H1 (cell line): ENCODE results near the gene CLDN9.

Experiments used
- EP300 ChIP-seq, 2 experiments: IDR thresholded peaks; 1 replicate in 1 of 2; 2 replicates in 1 of 2; pipeline ENCODE4 v1.6.1; 2011 to 2012; ENCODE audit warnings: low read depth in 2 of 2, low read length in 2 of 2, mild to moderate bottlenecking in 2 of 2, borderline replicate concordance in 1 of 2, inconsistent platforms in 1 of 2, moderate library complexity in 1 of 2
- EZH2 ChIP-seq: fragments of 200-600 bp; sonication (generic); IDR thresholded peaks from 2 replicates; pipeline ENCODE4 v1.7.1; 2012; ENCODE audit warnings: low read depth, mild to moderate bottlenecking, moderate library complexity, low read length, inconsistent platforms; ENCODE audit not compliant: severe bottlenecking
- GTF2F1 ChIP-seq: IDR thresholded peaks from 2 replicates; pipeline ENCODE4 v1.6.1; 2012; ENCODE audit warnings: low read depth, low read length, improper control_type of control experiment, borderline replicate concordance
- JUND ChIP-seq: IDR thresholded peaks from 2 replicates; pipeline ENCODE4 v1.6.1; 2011; ENCODE audit warnings: mild to moderate bottlenecking, improper control_type of control experiment, low read length
- POLR2A ChIP-seq, 2 experiments: IDR thresholded peaks; 1 replicate in 1 of 2; 2 replicates in 1 of 2; pipeline ENCODE4 v1.6.1; 2011; ENCODE audit warnings: low read depth in 2 of 2, low read length in 2 of 2, mild to moderate bottlenecking in 2 of 2; ENCODE audit errors: control extremely low read depth in 1 of 2
- POLR2AphosphoS5 ChIP-seq: IDR thresholded peaks from 2 replicates; pipeline ENCODE4 v1.6.1; 2011; ENCODE audit warnings: low read depth, low read length
- SRF ChIP-seq: IDR thresholded peaks from 2 replicates; pipeline ENCODE4 v1.6.1; 2011; ENCODE audit warnings: mild to moderate bottlenecking, low read depth, low read length, moderate library complexity
- TAF7 ChIP-seq: optimal IDR thresholded peaks from 2 replicates; pipeline ENCODE3; 2011; ENCODE audit warnings: low read depth, mild to moderate bottlenecking, inconsistent platforms, low read length, moderate library complexity, borderline replicate concordance
- TBP ChIP-seq: IDR thresholded peaks from 2 replicates; pipeline ENCODE4 v1.6.1; 2011; ENCODE audit warnings: low read depth, low read length, improper control_type of control experiment
- TF ChIP-seq, protein P1 (sequence below): IDR thresholded peaks from 2 replicates; pipeline ENCODE4 v1.6.1; 2011; ENCODE audit warnings: low read length, improper control_type of control experiment
- TF ChIP-seq, protein P2 (sequence below): IDR thresholded peaks from 2 replicates; pipeline ENCODE4 v1.6.1; 2012; ENCODE audit warnings: inconsistent platforms
- TF ChIP-seq, protein P3 (sequence below), 3 experiments: IDR thresholded peaks; 1 replicate in 2 of 3; 2 replicates in 1 of 3; pipeline versions ENCODE4 v1.5.1 to v1.6.1; 2011; ENCODE audit warnings: low read length in 3 of 3, mild to moderate bottlenecking in 3 of 3, inconsistent platforms in 2 of 3, low read depth in 1 of 3, moderate library complexity in 1 of 3; ENCODE audit not compliant: insufficient read depth in 1 of 3; ENCODE audit errors: control extremely low read depth in 1 of 3

DNA sequence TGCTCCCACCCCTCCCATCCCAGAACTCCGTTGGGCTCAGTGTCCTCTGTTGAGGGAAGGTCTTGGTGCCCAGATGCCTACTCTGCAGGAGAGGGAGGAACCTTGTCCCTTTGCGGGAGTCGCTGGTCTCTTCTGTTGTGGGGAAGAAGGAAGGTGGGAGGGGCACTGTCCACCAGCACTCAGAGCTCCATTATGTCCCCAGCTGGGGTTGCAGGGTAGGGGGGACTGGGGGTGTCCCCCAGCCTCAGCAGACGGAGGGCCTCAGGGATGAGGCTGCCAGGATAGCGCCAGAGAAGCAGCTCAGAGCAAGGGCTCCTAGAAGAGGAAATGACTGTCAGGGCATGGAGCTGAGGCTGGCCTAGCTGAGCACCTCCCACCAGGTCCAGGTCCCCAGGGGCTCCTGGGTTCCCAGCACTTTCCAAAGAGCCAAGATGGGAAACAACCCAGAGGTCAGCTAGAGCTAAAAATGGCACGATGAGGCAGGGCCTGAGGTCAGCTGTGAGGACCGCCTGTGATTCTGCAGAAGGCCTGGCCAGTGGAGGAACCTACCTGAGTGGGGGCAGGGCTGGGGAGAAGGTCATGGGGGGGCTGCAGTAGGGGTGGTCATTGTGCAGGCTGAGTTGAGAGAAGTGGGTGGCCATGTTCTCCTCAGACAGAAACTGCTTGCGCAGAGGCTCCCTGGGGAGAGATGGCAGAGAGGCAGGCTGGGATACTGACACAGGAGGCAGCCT lies 10.1 kb downstream of the CLDN9 start:
- TF ChIP-seq, protein P1, sequence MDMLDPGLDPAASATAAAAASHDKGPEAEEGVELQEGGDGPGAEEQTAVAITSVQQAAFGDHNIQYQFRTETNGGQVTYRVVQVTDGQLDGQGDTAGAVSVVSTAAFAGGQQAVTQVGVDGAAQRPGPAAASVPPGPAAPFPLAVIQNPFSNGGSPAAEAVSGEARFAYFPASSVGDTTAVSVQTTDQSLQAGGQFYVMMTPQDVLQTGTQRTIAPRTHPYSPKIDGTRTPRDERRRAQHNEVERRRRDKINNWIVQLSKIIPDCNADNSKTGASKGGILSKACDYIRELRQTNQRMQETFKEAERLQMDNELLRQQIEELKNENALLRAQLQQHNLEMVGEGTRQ = no peak; the same call in 1 of the 2 replicates
- no peak for TF ChIP-seq GTF2F1
- TF ChIP-seq, protein P2, sequence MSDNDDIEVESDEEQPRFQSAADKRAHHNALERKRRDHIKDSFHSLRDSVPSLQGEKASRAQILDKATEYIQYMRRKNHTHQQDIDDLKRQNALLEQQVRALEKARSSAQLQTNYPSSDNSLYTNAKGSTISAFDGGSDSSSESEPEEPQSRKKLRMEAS = no peak
- TF ChIP-seq JUND = no peak
- no peak for TF ChIP-seq EZH2
- no peak; the same call in 1 of the 2 replicates for TF ChIP-seq POLR2AphosphoS5
- TF ChIP-seq, protein P3, sequence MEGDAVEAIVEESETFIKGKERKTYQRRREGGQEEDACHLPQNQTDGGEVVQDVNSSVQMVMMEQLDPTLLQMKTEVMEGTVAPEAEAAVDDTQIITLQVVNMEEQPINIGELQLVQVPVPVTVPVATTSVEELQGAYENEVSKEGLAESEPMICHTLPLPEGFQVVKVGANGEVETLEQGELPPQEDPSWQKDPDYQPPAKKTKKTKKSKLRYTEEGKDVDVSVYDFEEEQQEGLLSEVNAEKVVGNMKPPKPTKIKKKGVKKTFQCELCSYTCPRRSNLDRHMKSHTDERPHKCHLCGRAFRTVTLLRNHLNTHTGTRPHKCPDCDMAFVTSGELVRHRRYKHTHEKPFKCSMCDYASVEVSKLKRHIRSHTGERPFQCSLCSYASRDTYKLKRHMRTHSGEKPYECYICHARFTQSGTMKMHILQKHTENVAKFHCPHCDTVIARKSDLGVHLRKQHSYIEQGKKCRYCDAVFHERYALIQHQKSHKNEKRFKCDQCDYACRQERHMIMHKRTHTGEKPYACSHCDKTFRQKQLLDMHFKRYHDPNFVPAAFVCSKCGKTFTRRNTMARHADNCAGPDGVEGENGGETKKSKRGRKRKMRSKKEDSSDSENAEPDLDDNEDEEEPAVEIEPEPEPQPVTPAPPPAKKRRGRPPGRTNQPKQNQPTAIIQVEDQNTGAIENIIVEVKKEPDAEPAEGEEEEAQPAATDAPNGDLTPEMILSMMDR (IDR thresholded peaks at IDR 0.05; ENCODE audit: control extremely low read depth in 1 of 3, insufficient read depth in 1 of 3, low read depth in 1 of 3, low read length in 3 of 3) = no peak
- TF ChIP-seq POLR2A (IDR thresholded peaks at IDR 0.05; ENCODE audit: control extremely low read depth in 1 of 2, low read depth in 2 of 2, low read length in 2 of 2) = peak in 1 of 2 experiments; percentile 40; a peak in 2 of 3 replicates
- peak; percentile 32 for TF ChIP-seq TAF7
- TF ChIP-seq SRF = no peak
- no peak for TF ChIP-seq EP300 (IDR thresholded peaks at IDR 0.05; ENCODE audit: borderline replicate concordance in 1 of 2, low read depth in 2 of 2, low read length in 2 of 2)
- TF ChIP-seq TBP = no peak
